CD14-positive monocyte (primary cell): ENCODE data around the gene WT1. TPM values are rescaled to one million over a fixed set of nuclear protein-coding genes. Genes with fewer than 3 reads are reported as not detected.

Experiments used
- DNase-seq, 3 donors: peaks; one replicate each; pipeline ENCODE4 v3.0.0-alpha.2; 2011 to 2022
- H2AFZ ChIP-seq: 2 replicates; pipeline ENCODE4 v1.6.0; 2012; ENCODE audit warnings: mild to moderate bottlenecking, low read depth, low read length, inconsistent platforms; ENCODE audit not compliant: insufficient read depth, poor library complexity, severe bottlenecking
- H3K27ac ChIP-seq, 2 donors: 1 replicate in 1 of 2; 2 replicates in 1 of 2; pipeline ENCODE4 v1.5.1; 2012 to 2013; ENCODE audit warnings: low read length in 2 of 2, control low read depth in 1 of 2, inconsistent platforms in 1 of 2, low read depth in 1 of 2, mild to moderate bottlenecking in 1 of 2
- H3K27me3 ChIP-seq, 2 donors: one replicate each; pipeline versions ENCODE4 v1.6.0 to v1.6.1; 2011 to 2013; ENCODE audit warnings: low read length in 2 of 2; ENCODE audit not compliant: control insufficient read depth in 2 of 2, insufficient read depth in 2 of 2
- H3K36me3 ChIP-seq, 2 donors: replicated peaks in 1 of 2; 1 replicate in 1 of 2; 2 replicates in 1 of 2; pipeline versions ENCODE4 v1.5.1 to v1.6.1; 2012 to 2013; ENCODE audit warnings: low read length in 2 of 2, control low read depth in 1 of 2, inconsistent platforms in 1 of 2, mild to moderate bottlenecking in 1 of 2; ENCODE audit not compliant: insufficient read depth in 2 of 2, control insufficient read depth in 1 of 2
- H3K4me1 ChIP-seq, 2 donors: 1 replicate in 1 of 2; 2 replicates in 1 of 2; pipeline versions ENCODE4 v1.5.1 to v1.6.1; 2012 to 2013; ENCODE audit warnings: low read length in 2 of 2, control low read depth in 1 of 2, inconsistent platforms in 1 of 2, mild to moderate bottlenecking in 1 of 2, moderate library complexity in 1 of 2; ENCODE audit not compliant: insufficient read depth in 2 of 2, control insufficient read depth in 1 of 2
- H3K4me2 ChIP-seq: replicated peaks from 2 replicates; pipeline ENCODE3; 2012; ENCODE audit warnings: low read length, moderate library complexity, mild to moderate bottlenecking; ENCODE audit not compliant: poor library complexity, severe bottlenecking; ENCODE audit errors: extremely low read depth
- H3K4me3 ChIP-seq, 3 experiments: fragments of 200-600 bp in 1 of 3; sonication (generic) in 1 of 3; replicated peaks in 1 of 3; 1 replicate in 2 of 3; 2 replicates in 1 of 3; pipeline ENCODE4 v1.5.1; 2011 to 2013; ENCODE audit warnings: low read length in 3 of 3, mild to moderate bottlenecking in 3 of 3, control low read depth in 2 of 3, low read depth in 2 of 3, inconsistent platforms in 1 of 3, moderate library complexity in 1 of 3
- H3K79me2 ChIP-seq: 2 replicates; pipeline ENCODE4 v1.6.0; 2012; ENCODE audit warnings: mild to moderate bottlenecking, control low read depth, inconsistent platforms, low read length, moderate library complexity; ENCODE audit not compliant: insufficient read depth
- H3K9ac ChIP-seq: 2 replicates; pipeline ENCODE4 v1.6.0; 2017; ENCODE audit warnings: low read length, mild to moderate bottlenecking; ENCODE audit not compliant: insufficient read depth, poor library complexity, severe bottlenecking
- H3K9me3 ChIP-seq, 2 donors: replicated peaks in 1 of 2; 1 replicate in 1 of 2; 2 replicates in 1 of 2; pipeline versions ENCODE4 v1.5.1 to v1.6.1; 2012 to 2013; ENCODE audit warnings: low read length in 2 of 2, control low read depth in 1 of 2; ENCODE audit not compliant: control insufficient read depth in 1 of 2, insufficient read depth in 1 of 2
- H4K20me1 ChIP-seq: 2 replicates; pipeline ENCODE4 v1.6.0; 2012; ENCODE audit warnings: mild to moderate bottlenecking, low read length, control low read depth, moderate library complexity; ENCODE audit not compliant: insufficient read depth
- H3K27ac Mint-ChIP-seq, 7 donors: one replicate each; pipeline ENCODE4 v1.8.0; 2020; ENCODE audit warnings: mild to moderate bottlenecking in 7 of 7, mixed read lengths in 7 of 7, moderate library complexity in 6 of 7, inconsistent platforms in 2 of 7
- H3K27me3 Mint-ChIP-seq, 3 donors: one replicate each; pipeline ENCODE4 v1.8.0; 2021 to 2022; ENCODE audit warnings: low read depth in 3 of 3, mild to moderate bottlenecking in 3 of 3, mixed read lengths in 3 of 3, moderate library complexity in 3 of 3, inconsistent platforms in 1 of 3
- H3K36me3 Mint-ChIP-seq, 2 donors: one replicate each; pipeline ENCODE4 v1.8.0; 2020; ENCODE audit warnings: mixed read lengths in 2 of 2, inconsistent platforms in 1 of 2, mild to moderate bottlenecking in 1 of 2
- H3K4me1 Mint-ChIP-seq: one replicate; pipeline ENCODE4 v1.8.0; 2020; ENCODE audit warnings: mild to moderate bottlenecking, mixed read lengths
- H3K4me3 Mint-ChIP-seq, 2 donors: one replicate each; pipeline ENCODE4 v1.8.0; 2020; ENCODE audit warnings: mild to moderate bottlenecking in 2 of 2, mixed read lengths in 2 of 2, moderate library complexity in 1 of 2
- H3K9me3 Mint-ChIP-seq, 7 donors: one replicate each; pipeline ENCODE4 v1.8.0; 2020 to 2022; ENCODE audit warnings: mixed read lengths in 7 of 7, mild to moderate bottlenecking in 6 of 7, moderate library complexity in 6 of 7, inconsistent platforms in 2 of 7
- WGBS: methylation state at CpG from one replicate; pipeline ENCODE4 v1.1.5; 2013; ENCODE audit warnings: missing lambda C conversion rate; ENCODE audit not compliant: insufficient coverage; 5-methylcytosine and 5-hydroxymethylcytosine counted together
- intact Hi-C, 2 donors: fragments of 100-400 bp; cut with micrococcal nuclease; formaldehyde crosslinking; loops; one replicate each; pipeline versions ENCODE4 v1.15.0 to v1.15.1; 2023
- polyA plus RNA-seq, 3 donors: library from polyadenylated mRNA; depleted of rRNA in 1 of 3; unstranded in 2 of 3; stranded (reverse) in 1 of 3; fragments of 300-500 nt in 2 of 3; fragments of >200 nt in 1 of 3; fragmentation: Illumina TruSeq in 2 of 3; gene quantifications; 1 replicate in 2 of 3; 2 replicates in 1 of 3; pipeline ENCODE4 v1.2.3, GENCODE V29; 2012 to 2021
- TF ChIP-seq, protein P1 (sequence below): fragments of 200-600 bp; IDR thresholded peaks from one replicate; pipeline ENCODE4 v1.8.0; 2022; ENCODE audit warnings: antibody characterized with exemption, mild to moderate bottlenecking

The WT1 gene
- polyA plus RNA-seq, 3 donors = not detected

DNA sequence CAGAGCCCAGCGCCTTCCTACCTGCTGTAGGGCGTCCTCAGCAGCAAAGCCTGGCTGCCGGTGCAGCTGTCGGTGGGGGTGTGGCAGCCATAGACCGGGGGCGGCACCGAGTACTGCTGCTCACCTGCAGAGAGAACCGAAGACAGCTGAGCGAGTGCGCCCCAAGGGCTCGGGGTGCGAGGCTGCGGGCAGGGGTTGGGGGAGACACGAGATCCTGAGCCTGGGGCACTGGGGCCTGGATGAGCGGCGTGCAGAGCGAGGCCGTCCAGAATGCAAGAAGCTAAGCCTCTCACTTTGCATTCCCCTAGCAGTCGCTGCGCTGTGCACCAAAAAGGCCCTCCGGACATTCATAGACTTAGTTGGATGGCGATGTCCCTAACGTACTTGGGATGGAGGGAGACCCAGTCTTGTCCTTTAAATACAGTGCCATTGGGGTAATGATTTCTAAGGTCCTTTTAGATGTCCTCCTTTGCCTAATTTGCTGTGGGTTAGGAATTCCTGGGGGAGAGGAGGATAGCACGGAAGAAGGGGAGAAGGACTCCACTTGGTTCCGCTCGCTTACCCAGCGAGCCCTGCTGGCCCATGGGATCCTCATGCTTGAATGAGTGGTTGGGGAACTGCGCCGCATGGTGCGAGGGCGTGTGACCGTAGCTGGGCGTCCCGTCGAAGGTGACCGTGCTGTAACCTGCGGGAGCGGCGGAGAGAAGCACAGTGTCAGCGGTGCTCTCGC lies 7.2 kb downstream of the WT1 start:
- H3K9me3 ChIP-seq = peaks cover 7 to 30% of the 10 kb centered on the region in 2 donors
- DNase-seq = no peak
- TF ChIP-seq, protein P1, sequence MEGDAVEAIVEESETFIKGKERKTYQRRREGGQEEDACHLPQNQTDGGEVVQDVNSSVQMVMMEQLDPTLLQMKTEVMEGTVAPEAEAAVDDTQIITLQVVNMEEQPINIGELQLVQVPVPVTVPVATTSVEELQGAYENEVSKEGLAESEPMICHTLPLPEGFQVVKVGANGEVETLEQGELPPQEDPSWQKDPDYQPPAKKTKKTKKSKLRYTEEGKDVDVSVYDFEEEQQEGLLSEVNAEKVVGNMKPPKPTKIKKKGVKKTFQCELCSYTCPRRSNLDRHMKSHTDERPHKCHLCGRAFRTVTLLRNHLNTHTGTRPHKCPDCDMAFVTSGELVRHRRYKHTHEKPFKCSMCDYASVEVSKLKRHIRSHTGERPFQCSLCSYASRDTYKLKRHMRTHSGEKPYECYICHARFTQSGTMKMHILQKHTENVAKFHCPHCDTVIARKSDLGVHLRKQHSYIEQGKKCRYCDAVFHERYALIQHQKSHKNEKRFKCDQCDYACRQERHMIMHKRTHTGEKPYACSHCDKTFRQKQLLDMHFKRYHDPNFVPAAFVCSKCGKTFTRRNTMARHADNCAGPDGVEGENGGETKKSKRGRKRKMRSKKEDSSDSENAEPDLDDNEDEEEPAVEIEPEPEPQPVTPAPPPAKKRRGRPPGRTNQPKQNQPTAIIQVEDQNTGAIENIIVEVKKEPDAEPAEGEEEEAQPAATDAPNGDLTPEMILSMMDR = no peak
- peaks cover 59 to 91% of the 10 kb centered on the region in 2 donors for H3K27me3 ChIP-seq
- H3K9ac ChIP-seq = no peak overlapping the region
- Mint-ChIP-seq H3K9me3 (peaks cover 0 to 31% (median 11%) of the 10 kb centered on the region in 7 donors), H3K27ac (peak overlapping the region in 1 of 7 donors; percentile 24), H3K4me3 (peak overlapping the region in 1 of 2 donors; percentile 73), H3K4me1 (peaks cover 16% of the 10 kb centered on the region), H3K27me3 (peaks cover 80 to 93% (median 86%) of the 10 kb centered on the region in 3 donors), H3K36me3 (peaks cover 2 to 3% of the 10 kb centered on the region in 2 donors)
- H3K4me2 ChIP-seq = no peak overlapping the region
- H3K36me3 ChIP-seq = no peaks in the 10 kb centered on the region
- 27% methylated on average over 34 of the region's 41 CpGs for WGBS
- intact Hi-C loops = no loop called here
- no peaks in the 10 kb centered on the region for H3K79me2 ChIP-seq
- H3K27ac ChIP-seq = no peak overlapping the region
- H2AFZ ChIP-seq = no peak overlapping the region
- H4K20me1 ChIP-seq = no peaks in the 10 kb centered on the region
- H3K4me3 ChIP-seq = no peak overlapping the region
- peaks cover 0 to 2% of the 10 kb centered on the region in 2 donors for H3K4me1 ChIP-seq

DNA sequence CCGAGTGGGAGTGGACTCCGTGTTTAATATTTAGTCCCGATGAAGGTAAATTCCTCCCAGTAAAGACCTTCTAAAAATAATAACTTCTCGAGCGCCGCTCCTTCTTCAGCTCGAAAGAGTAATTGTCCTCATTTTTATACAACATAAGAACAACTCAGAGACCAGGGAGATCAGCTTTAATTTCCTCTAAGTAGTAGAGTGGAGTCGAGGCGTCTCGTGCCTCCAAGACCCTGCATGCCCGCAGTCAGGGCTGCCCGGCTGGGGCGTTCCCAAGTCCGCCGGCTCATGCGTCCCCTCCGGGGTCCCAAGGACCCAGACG lies 7.8 kb downstream of the WT1 start:
- H3K4me3 ChIP-seq = no peak overlapping the region
- TF ChIP-seq, protein P1 = no peak
- Mint-ChIP-seq H3K27me3 (peaks cover 78 to 88% (median 84%) of the 10 kb centered on the region in 3 donors), H3K4me1 (peaks cover 12% of the 10 kb centered on the region), H3K9me3 (peaks cover 0 to 31% (median 11%) of the 10 kb centered on the region in 7 donors), H3K4me3 (peak overlapping the region in 1 of 2 donors; percentile 73), H3K36me3 (peaks cover 2 to 3% of the 10 kb centered on the region in 2 donors), H3K27ac (no peak overlapping the region)
- intact Hi-C loops = no loop called here
- DNase-seq = no peak
- peaks cover 54 to 86% of the 10 kb centered on the region in 2 donors for H3K27me3 ChIP-seq
- H3K4me1 ChIP-seq = no peaks in the 10 kb centered on the region
- no peak overlapping the region for H2AFZ ChIP-seq
- H4K20me1 ChIP-seq = no peaks in the 10 kb centered on the region
- peak overlapping the region; percentile 54 for H3K4me2 ChIP-seq
- no peak overlapping the region for H3K27ac ChIP-seq
- H3K36me3 ChIP-seq = no peaks in the 10 kb centered on the region
- H3K9ac ChIP-seq = no peak overlapping the region
- no peaks in the 10 kb centered on the region for H3K79me2 ChIP-seq
- H3K9me3 ChIP-seq = peaks cover 7 to 24% of the 10 kb centered on the region in 2 donors
- 17% methylated on average over 11 of the region's 18 CpGs for WGBS
